IPS-20b (cell line): ENCODE results near the gene PKP4.

ENCODE experiments used
- H3K27ac ChIP-seq: one replicate; pipeline ENCODE4 v1.5.1; 2013; ENCODE audit warnings: low read length
- H3K27me3 ChIP-seq: 2 replicates; pipeline ENCODE4 v1.6.1; 2013; ENCODE audit warnings: mild to moderate bottlenecking, low read length, inconsistent platforms; ENCODE audit not compliant: insufficient read depth
- H3K36me3 ChIP-seq: 2 replicates; pipeline ENCODE4 v1.6.1; 2013; ENCODE audit warnings: low read depth, mild to moderate bottlenecking, inconsistent platforms, low read length, moderate library complexity; ENCODE audit not compliant: insufficient read depth
- H3K4me1 ChIP-seq: 2 replicates; pipeline ENCODE4 v1.6.1; 2013; ENCODE audit warnings: mild to moderate bottlenecking, control low read depth, inconsistent platforms, low read length, moderate library complexity; ENCODE audit not compliant: insufficient read depth
- H3K4me3 ChIP-seq: 2 replicates; pipeline ENCODE4 v1.5.1; 2013; ENCODE audit warnings: mild to moderate bottlenecking, low read length, inconsistent platforms
- H3K9ac ChIP-seq: 2 replicates; pipeline ENCODE4 v1.6.1; 2013; ENCODE audit warnings: low read depth, mild to moderate bottlenecking, inconsistent platforms, low read length, moderate library complexity
- H3K9me3 ChIP-seq: 2 replicates; pipeline ENCODE4 v1.6.1; 2013; ENCODE audit warnings: mild to moderate bottlenecking, low read depth, low read length, inconsistent platforms; ENCODE audit not compliant: insufficient read depth

Gene PKP4

GRCh38 chr2:158554996-158555395, 98.2 kb downstream of the PKP4 start:
- Histone ChIP-seq H3K36me3 (peaks cover 6% of the 10 kb centered on the region; the same call in 1 of the 2 replicates), H3K9ac (no peak overlapping the region), H3K27me3 (no peaks in the 10 kb centered on the region), H3K9me3 (no peaks in the 10 kb centered on the region; the same call in 1 of the 2 replicates), H3K4me3 (no peak overlapping the region), H3K4me1 (no peaks in the 10 kb centered on the region), H3K27ac (no peak overlapping the region)

- H3K27ac ChIP-seq, result no peak overlapping the region
- H3K4me1 ChIP-seq, result no peaks in the 10 kb centered on the region
- H3K9me3 ChIP-seq, result no peaks in the 10 kb centered on the region; the same call in 1 of the 2 replicates
- no peaks in the 10 kb centered on the region for H3K27me3 ChIP-seq
- H3K9ac ChIP-seq, result no peak overlapping the region
- peaks cover 6% of the 10 kb centered on the region; the same call in 1 of the 2 replicates for H3K36me3 ChIP-seq
- no peak overlapping the region for H3K4me3 ChIP-seq
These were observed 99.4 kb downstream of the PKP4 start for GRCh38 chr2:158556124-158556523.

- H3K9ac ChIP-seq, result no peak overlapping the region
- no peaks in the 10 kb centered on the region for H3K4me1 ChIP-seq
- H3K36me3 ChIP-seq, result 0 out of 2 replicates have a peak, but pooled peaks cover 6% of the 10 kb centered on the region
- H3K27ac ChIP-seq, result no peak overlapping the region
- no peak overlapping the region for H3K4me3 ChIP-seq
- H3K27me3 ChIP-seq, result no peaks in the 10 kb centered on the region
- no peaks in the 10 kb centered on the region; the same call in 1 of the 2 replicates for H3K9me3 ChIP-seq
These were observed 101.0 kb downstream of the PKP4 start for GRCh38 chr2:158557752-158558151.

GRCh38 chr2:158559252-158559651, 102.5 kb downstream of the PKP4 start:
- Histone ChIP-seq H3K36me3 (0 out of 2 replicates have a peak, but pooled peaks cover 6% of the 10 kb centered on the region), H3K4me1 (no peaks in the 10 kb centered on the region), H3K27ac (no peak overlapping the region), H3K9me3 (no peaks in the 10 kb centered on the region), H3K9ac (no peak overlapping the region), H3K4me3 (no peak overlapping the region), H3K27me3 (no peaks in the 10 kb centered on the region)

- H3K36me3 ChIP-seq, result 0 out of 2 replicates have a peak, but pooled peaks cover 6% of the 10 kb centered on the region
- H3K9me3 ChIP-seq, result no peaks in the 10 kb centered on the region
- no peak overlapping the region for H3K9ac ChIP-seq
- no peaks in the 10 kb centered on the region for H3K27me3 ChIP-seq
- H3K27ac ChIP-seq, result no peak overlapping the region
- H3K4me3 ChIP-seq, result no peak overlapping the region
- H3K4me1 ChIP-seq, result no peaks in the 10 kb centered on the region
These were observed 103.5 kb downstream of the PKP4 start for GRCh38 chr2:158560259-158560658.

GRCh38 chr2:158561054-158561453, 104.3 kb downstream of the PKP4 start:
- H3K9me3 ChIP-seq, result no peaks in the 10 kb centered on the region
- H3K9ac ChIP-seq, result no peak overlapping the region
- 0 out of 2 replicates have a peak, but pooled peaks cover 6% of the 10 kb centered on the region for H3K36me3 ChIP-seq
- no peak overlapping the region for H3K27ac ChIP-seq
- H3K27me3 ChIP-seq, result no peaks in the 10 kb centered on the region
- no peaks in the 10 kb centered on the region for H3K4me1 ChIP-seq
- no peak overlapping the region for H3K4me3 ChIP-seq

- Histone ChIP-seq H3K27me3 (no peaks in the 10 kb centered on the region), H3K27ac (no peak overlapping the region), H3K4me1 (peaks cover 8% of the 10 kb centered on the region; the same call in 1 of the 2 replicates), H3K36me3 (no peaks in the 10 kb centered on the region), H3K9ac (no peak overlapping the region), H3K9me3 (no peaks in the 10 kb centered on the region), H3K4me3 (no peak overlapping the region)
These were observed 110.5 kb downstream of the PKP4 start for GRCh38 chr2:158567208-158567607.

GRCh38 chr2:158569284-158569683, 112.5 kb downstream of the PKP4 start:
- H3K9me3 ChIP-seq, result no peaks in the 10 kb centered on the region
- peaks cover 8% of the 10 kb centered on the region; the same call in 1 of the 2 replicates for H3K4me1 ChIP-seq
- H3K27me3 ChIP-seq, result no peaks in the 10 kb centered on the region
- H3K27ac ChIP-seq, result no peak overlapping the region
- no peak overlapping the region for H3K9ac ChIP-seq
- H3K36me3 ChIP-seq, result no peaks in the 10 kb centered on the region
- H3K4me3 ChIP-seq, result no peak overlapping the region; the same call in 1 of the 2 replicates

- peaks cover 8% of the 10 kb centered on the region; the same call in 1 of the 2 replicates for H3K4me1 ChIP-seq
- H3K27ac ChIP-seq, result no peak overlapping the region
- H3K9ac ChIP-seq, result no peak overlapping the region
- no peaks in the 10 kb centered on the region for H3K36me3 ChIP-seq
- H3K27me3 ChIP-seq, result no peaks in the 10 kb centered on the region
- H3K4me3 ChIP-seq, result no peak overlapping the region
- no peaks in the 10 kb centered on the region for H3K9me3 ChIP-seq
These were observed 114.1 kb downstream of the PKP4 start for GRCh38 chr2:158570869-158571268.

- Histone ChIP-seq H3K4me1 (peaks cover 8% of the 10 kb centered on the region; the same call in 1 of the 2 replicates), H3K36me3 (peaks cover 3% of the 10 kb centered on the region; the same call in 1 of the 2 replicates), H3K9me3 (no peaks in the 10 kb centered on the region), H3K27me3 (no peaks in the 10 kb centered on the region), H3K4me3 (no peak overlapping the region), H3K9ac (no peak overlapping the region), H3K27ac (no peak overlapping the region)
These were observed 117.0 kb downstream of the PKP4 start for GRCh38 chr2:158573739-158574138.

- Histone ChIP-seq H3K4me3 (no peak overlapping the region), H3K9me3 (no peaks in the 10 kb centered on the region), H3K27ac (no peak overlapping the region), H3K27me3 (no peaks in the 10 kb centered on the region), H3K4me1 (no peaks in the 10 kb centered on the region), H3K9ac (no peak overlapping the region), H3K36me3 (peaks cover 7% of the 10 kb centered on the region; the same call in 1 of the 2 replicates)
These were observed 118.4 kb downstream of the PKP4 start for GRCh38 chr2:158575051-158575635.

- Histone ChIP-seq H3K4me3 (no peak overlapping the region), H3K9ac (no peak overlapping the region), H3K27ac (no peak overlapping the region), H3K27me3 (no peaks in the 10 kb centered on the region), H3K4me1 (no peaks in the 10 kb centered on the region), H3K36me3 (peaks cover 7% of the 10 kb centered on the region; the same call in 1 of the 2 replicates), H3K9me3 (no peaks in the 10 kb centered on the region)
These were observed 120.4 kb downstream of the PKP4 start for GRCh38 chr2:158577141-158577540.
